PC-3 (cell line): ENCODE data around the gene SAMD14.

Experiments used
- CTCF ChIP-seq: fragments of 300-600 bp; sonication (generic); conservative IDR thresholded peaks from 2 replicates; pipeline ENCODE4 v1.5.1; 2017; ENCODE audit warnings: antibody characterized with exemption, low read depth, mild to moderate bottlenecking, low read length
- EZH2 ChIP-seq: fragments of 300-600 bp; sonication (generic); IDR thresholded peaks from one replicate; pipeline ENCODE4 v1.6.1; 2017; ENCODE audit warnings: antibody characterized with exemption, mild to moderate bottlenecking, low read length; ENCODE audit not compliant: unreplicated experiment
- EZH2phosphoT487 ChIP-seq: fragments of 300-600 bp; sonication (generic); IDR thresholded peaks from 2 replicates; pipeline ENCODE4 v1.6.1; 2018; ENCODE audit warnings: mild to moderate bottlenecking, antibody characterized with exemption, low read length, borderline replicate concordance

DNA sequence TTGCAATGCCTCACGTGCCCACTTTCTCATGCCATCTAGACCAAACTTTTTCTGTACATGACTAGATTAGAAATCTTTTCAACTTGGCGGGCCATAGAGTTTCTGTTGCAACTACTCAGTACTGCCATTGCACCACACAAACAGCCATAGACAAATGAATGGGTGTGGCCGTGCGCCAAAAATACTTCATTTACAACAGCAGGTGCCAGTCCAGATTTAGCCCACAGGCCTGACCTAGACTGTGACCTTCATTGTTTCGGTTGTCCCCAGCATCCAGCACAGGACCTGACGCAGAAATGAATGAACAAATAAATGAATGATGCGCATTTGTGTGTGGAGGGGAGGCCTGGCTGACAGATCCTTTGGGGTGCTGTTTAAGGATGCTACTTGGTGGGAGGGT is 49.1 kb downstream of the SAMD14 start:
- TF ChIP-seq CTCF = no peak
- TF ChIP-seq EZH2 = no peak
- TF ChIP-seq EZH2phosphoT487 = no peak
